Breast epithelium (tissue), 4 donors: Measurements from ENCODE around the gene SPOCK1. TPM values are rescaled to one million over a fixed set of nuclear protein-coding genes. Genes with fewer than 3 reads are reported as not detected.
A peak's percentile ranks its signal among the peaks of the same experiment; 100 is the strongest.

ENCODE experiments used
- DNase-seq, 2 donors: peaks; one replicate each; pipeline ENCODE4 v3.0.0-alpha.2; 2019; ENCODE audit warnings: low spot score in 2 of 2
- H3K27ac ChIP-seq, 2 donors: fragments of 200-600 bp; sonication (generic) in 1 of 2; one replicate each; pipeline ENCODE4 v1.5.1; 2016 to 2019; ENCODE audit warnings: mild to moderate bottlenecking in 1 of 2
- H3K27me3 ChIP-seq, 2 donors: fragments of 200-600 bp; sonication (generic) in 1 of 2; one replicate each; pipeline versions ENCODE4 v1.5.1 to v1.6.0; 2017 to 2019; ENCODE audit warnings: control low read depth in 1 of 2, mild to moderate bottlenecking in 1 of 2
- H3K36me3 ChIP-seq: fragments of 200-600 bp; one replicate; pipeline ENCODE4 v1.5.1; 2019
- H3K4me1 ChIP-seq, 2 donors: fragments of 200-600 bp; sonication (generic); one replicate each; pipeline ENCODE4 v1.5.1; 2016 to 2019; ENCODE audit warnings: control low read depth in 1 of 2
- H3K4me3 ChIP-seq, 3 donors: fragments of 200-600 bp; sonication (generic); 1 replicate in 2 of 3; 2 replicates in 1 of 3; pipeline ENCODE4 v1.5.1; 2016 to 2019; ENCODE audit warnings: mild to moderate bottlenecking in 3 of 3, moderate library complexity in 2 of 3
- H3K9me3 ChIP-seq, 2 donors: fragments of 200-600 bp; sonication (generic) in 1 of 2; one replicate each; pipeline ENCODE4 v1.5.1; 2016 to 2019; ENCODE audit warnings: control low read depth in 1 of 2
- POLR2A ChIP-seq: fragments of 450-650 bp; IDR thresholded peaks from one replicate; pipeline ENCODE4 v1.6.1; 2016; ENCODE audit warnings: antibody characterized with exemption, mild to moderate bottlenecking, moderate library complexity
- POLR2AphosphoS5 ChIP-seq, 3 donors: sonication (generic); formaldehyde crosslinking; IDR thresholded peaks; one replicate each; pipeline ENCODE4 v1.6.1; 2017; ENCODE audit warnings: antibody characterized with exemption in 3 of 3
- intact Hi-C: fragments of 100-400 bp; cut with DNase I; formaldehyde crosslinking; loops from one replicate; pipeline ENCODE4 v1.15.1; 2023; ENCODE audit warnings: low total_unique reads
- total RNA-seq, 3 donors: library from RNA; depleted of rRNA; stranded (reverse); fragments of >200 nt; gene quantifications; one replicate each; pipeline ENCODE4 v1.1.0, GENCODE V29; 2016
- TF ChIP-seq, protein P1 (sequence below), 3 donors: fragments of 450-650 bp; IDR thresholded peaks; one replicate each; pipeline ENCODE4 v1.5.1; 2016 to 2017; ENCODE audit warnings: antibody characterized with exemption in 3 of 3, mild to moderate bottlenecking in 3 of 3, moderate library complexity in 3 of 3

SPOCK1 gene
- total RNA-seq, 3 donors from 2014 or later, result 14.5 to 52.0 (median 24.3) TPM

DNA sequence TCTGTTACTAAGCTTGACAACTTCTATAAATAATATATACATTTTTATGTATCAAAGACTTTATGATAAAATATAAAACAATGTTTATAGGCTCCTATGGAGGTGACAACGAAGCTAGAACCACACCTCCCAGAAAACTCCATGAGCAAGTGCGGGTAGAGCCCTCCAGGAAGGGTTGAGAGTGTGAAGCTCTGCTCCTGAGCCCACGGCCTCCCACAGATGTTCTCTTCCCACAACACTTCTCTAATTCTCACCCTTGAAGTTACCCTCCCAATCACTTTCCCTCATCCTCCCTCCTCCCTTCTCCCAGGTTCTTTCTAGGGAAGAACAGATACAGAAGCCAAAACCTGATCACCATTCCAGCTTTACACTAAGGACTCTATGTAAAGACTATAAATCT, 427.6 kb downstream of the SPOCK1 start:
- Histone ChIP-seq H3K27ac (peak overlapping the region in 1 of 2 donors; percentile 21), H3K9me3 (no peaks in the 10 kb centered on the region), H3K4me3 (no peak overlapping the region), H3K4me1 (no peaks in the 10 kb centered on the region), H3K27me3 (no peaks in the 10 kb centered on the region), H3K36me3 (no peaks in the 10 kb centered on the region)
- no peak for DNase-seq
- intact Hi-C loops, result no loop called here
- TF ChIP-seq POLR2A (no peak), POLR2AphosphoS5 (IDR thresholded peaks at IDR 0.05) (no peak)
- TF ChIP-seq, protein P1, sequence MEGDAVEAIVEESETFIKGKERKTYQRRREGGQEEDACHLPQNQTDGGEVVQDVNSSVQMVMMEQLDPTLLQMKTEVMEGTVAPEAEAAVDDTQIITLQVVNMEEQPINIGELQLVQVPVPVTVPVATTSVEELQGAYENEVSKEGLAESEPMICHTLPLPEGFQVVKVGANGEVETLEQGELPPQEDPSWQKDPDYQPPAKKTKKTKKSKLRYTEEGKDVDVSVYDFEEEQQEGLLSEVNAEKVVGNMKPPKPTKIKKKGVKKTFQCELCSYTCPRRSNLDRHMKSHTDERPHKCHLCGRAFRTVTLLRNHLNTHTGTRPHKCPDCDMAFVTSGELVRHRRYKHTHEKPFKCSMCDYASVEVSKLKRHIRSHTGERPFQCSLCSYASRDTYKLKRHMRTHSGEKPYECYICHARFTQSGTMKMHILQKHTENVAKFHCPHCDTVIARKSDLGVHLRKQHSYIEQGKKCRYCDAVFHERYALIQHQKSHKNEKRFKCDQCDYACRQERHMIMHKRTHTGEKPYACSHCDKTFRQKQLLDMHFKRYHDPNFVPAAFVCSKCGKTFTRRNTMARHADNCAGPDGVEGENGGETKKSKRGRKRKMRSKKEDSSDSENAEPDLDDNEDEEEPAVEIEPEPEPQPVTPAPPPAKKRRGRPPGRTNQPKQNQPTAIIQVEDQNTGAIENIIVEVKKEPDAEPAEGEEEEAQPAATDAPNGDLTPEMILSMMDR (IDR thresholded peaks at IDR 0.05), result no peak

DNA sequence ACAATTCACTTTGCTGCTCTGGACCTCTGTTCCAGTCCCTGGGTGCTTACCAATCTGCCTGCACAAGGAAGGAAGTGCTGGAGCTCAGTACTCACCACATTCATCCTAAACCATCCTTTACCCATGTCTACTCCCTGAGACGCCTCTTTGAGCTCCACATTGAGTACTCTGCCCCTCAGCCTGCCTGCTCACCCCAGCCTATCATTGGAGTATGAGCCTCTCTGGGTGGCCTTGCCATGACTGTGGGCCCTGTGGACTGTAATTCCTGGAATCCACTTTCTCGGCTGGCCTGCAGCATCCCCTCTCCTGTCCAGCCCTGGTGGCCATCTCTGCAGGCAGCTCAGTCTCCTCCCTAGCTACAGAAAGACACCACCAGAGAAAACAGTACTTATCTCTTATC, 428.6 kb downstream of the SPOCK1 start:
- DNase-seq, result no peak
- H3K9me3 ChIP-seq, result no peaks in the 10 kb centered on the region
- TF ChIP-seq, protein P1 (IDR thresholded peaks at IDR 0.05), result no peak
- TF ChIP-seq POLR2AphosphoS5 (IDR thresholded peaks at IDR 0.05) (no peak), POLR2A (no peak)
- no peaks in the 10 kb centered on the region for H3K4me1 ChIP-seq
- intact Hi-C loops, result no loop called here
- no peaks in the 10 kb centered on the region for H3K27me3 ChIP-seq
- no peak overlapping the region for H3K4me3 ChIP-seq
- no peak overlapping the region for H3K27ac ChIP-seq
- no peaks in the 10 kb centered on the region for H3K36me3 ChIP-seq

DNA sequence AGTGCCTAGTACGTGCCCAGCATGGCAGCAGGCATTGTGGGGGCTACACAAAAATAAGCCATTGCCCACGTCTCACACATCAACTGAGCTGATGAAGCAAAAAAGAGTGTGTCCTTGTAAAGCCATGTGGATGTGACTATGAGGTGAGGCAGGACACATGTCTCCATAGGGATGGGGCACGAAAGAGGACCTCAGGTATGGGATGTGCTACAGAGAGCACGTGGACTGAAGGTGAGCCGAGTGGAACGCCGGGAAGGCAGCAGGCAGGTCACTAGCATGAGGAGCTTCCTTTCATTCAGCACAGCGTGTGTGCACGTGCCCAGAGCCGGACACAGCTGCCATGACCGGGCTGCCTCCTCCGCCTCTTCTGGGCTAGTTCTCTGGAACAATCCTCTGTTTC, 429.8 kb downstream of the SPOCK1 start:
- Histone ChIP-seq H3K9me3 (no peaks in the 10 kb centered on the region), H3K4me1 (no peaks in the 10 kb centered on the region), H3K27me3 (no peaks in the 10 kb centered on the region), H3K4me3 (no peak overlapping the region), H3K36me3 (no peaks in the 10 kb centered on the region), H3K27ac (no peak overlapping the region)
- TF ChIP-seq POLR2AphosphoS5 (IDR thresholded peaks at IDR 0.05), result no peak
- TF ChIP-seq, protein P1 (IDR thresholded peaks at IDR 0.05), result no peak
- no peak for TF ChIP-seq POLR2A
- DNase-seq, result no peak
- intact Hi-C loops, result no loop called here

DNA sequence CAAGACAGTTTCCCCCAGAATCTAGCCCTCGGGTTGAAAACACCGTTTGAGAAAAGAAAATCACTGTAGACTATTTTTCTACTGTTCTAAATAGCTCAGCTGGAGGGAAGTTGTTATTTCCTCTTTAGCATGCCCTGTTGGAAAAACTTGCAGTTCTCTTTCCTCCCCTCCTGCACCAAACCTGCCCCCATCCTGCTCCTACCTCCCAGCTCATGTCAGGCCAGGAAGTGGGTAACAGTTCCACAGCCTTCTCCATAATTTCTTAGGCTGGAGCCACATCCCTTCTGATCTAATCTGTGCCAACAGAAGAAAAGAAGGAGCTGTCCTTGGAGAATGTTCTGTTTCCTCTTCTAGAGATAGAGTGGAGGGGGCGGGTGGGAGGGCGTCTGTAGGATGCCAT, 437.7 kb downstream of the SPOCK1 start:
- no peak for DNase-seq
- no peaks in the 10 kb centered on the region for H3K9me3 ChIP-seq
- H3K36me3 ChIP-seq, result no peaks in the 10 kb centered on the region
- TF ChIP-seq, protein P1 (IDR thresholded peaks at IDR 0.05), result no peak
- TF ChIP-seq POLR2A (no peak), POLR2AphosphoS5 (IDR thresholded peaks at IDR 0.05) (no peak)
- H3K4me3 ChIP-seq, result no peak overlapping the region
- no peaks in the 10 kb centered on the region for H3K27me3 ChIP-seq
- intact Hi-C loops, result no loop called here
- no peak overlapping the region for H3K27ac ChIP-seq
- H3K4me1 ChIP-seq, result no peaks in the 10 kb centered on the region

GRCh38 chr5:137058089-137058488, 441.0 kb downstream of the SPOCK1 start:
- no peak overlapping the region for H3K4me3 ChIP-seq
- no peak for DNase-seq
- no peak for TF ChIP-seq POLR2A
- no peak for TF ChIP-seq POLR2AphosphoS5 (IDR thresholded peaks at IDR 0.05)
- TF ChIP-seq, protein P1 (IDR thresholded peaks at IDR 0.05), result no peak
- H3K36me3 ChIP-seq, result no peaks in the 10 kb centered on the region
- H3K27ac ChIP-seq, result no peak overlapping the region
- H3K4me1 ChIP-seq, result no peaks in the 10 kb centered on the region
- intact Hi-C loops, result no loop called here
- H3K27me3 ChIP-seq, result no peaks in the 10 kb centered on the region
- no peaks in the 10 kb centered on the region for H3K9me3 ChIP-seq
